K562 (cell line): Measurements from ENCODE around the gene PRSS21. TPM values are rescaled to one million over a fixed set of nuclear protein-coding genes. Genes with fewer than 3 reads are reported as not detected.

Source experiments
- CHD7 ChIP-seq: fragments of 200-600 bp; sonication (generic); IDR thresholded peaks from one replicate; pipeline ENCODE4 v1.6.1; 2012; ENCODE audit warnings: mild to moderate bottlenecking, low read depth, low read length, inconsistent platforms
- CSDE1 ChIP-seq, 2 experiments: fragments of 450-650 bp; IDR thresholded peaks; 2 replicates each; pipeline ENCODE4 v1.6.1; 2016; ENCODE audit warnings: mild to moderate bottlenecking in 1 of 2
- KAT8 ChIP-seq: fragments of 450-650 bp; IDR thresholded peaks from 2 replicates; pipeline ENCODE4 v1.6.1; 2016; ENCODE audit warnings: low read depth, mild to moderate bottlenecking
- POLR2AphosphoS5 ChIP-seq: IDR thresholded peaks from 2 replicates; pipeline ENCODE4 v1.6.1; 2011; ENCODE audit warnings: mild to moderate bottlenecking, low read depth, low read length, moderate library complexity; ENCODE audit not compliant: control insufficient read depth, insufficient read depth
- STAG1 ChIP-seq: sonication (generic); formaldehyde crosslinking; IDR thresholded peaks from 2 replicates; pipeline ENCODE4 v1.5.0; 2020; ENCODE audit warnings: missing genetic modification reagents, borderline replicate concordance
- TFE3 ChIP-seq: fragments of 450-650 bp; formaldehyde crosslinking; IDR thresholded peaks from 2 replicates; pipeline ENCODE4 v1.4.0; 2020; ENCODE audit warnings: mild to moderate bottlenecking, mixed read lengths
- THRA ChIP-seq: fragments of 450-650 bp; IDR thresholded peaks from 2 replicates; pipeline ENCODE4 v1.6.1; 2017; ENCODE audit warnings: mild to moderate bottlenecking, moderate library complexity
- ZNF830 ChIP-seq: fragments of 250-450 bp; sonication (Bioruptor Pico); IDR thresholded peaks from 2 replicates; pipeline ENCODE4 v1.5.0; 2021; ENCODE audit warnings: mild to moderate bottlenecking
- polyA plus RNA-seq, 8 experiments: library from polyadenylated mRNA; depleted of rRNA in 4 of 8; stranded (reverse) in 5 of 8; unstranded in 3 of 8; fragments of >200 nt; fragmentation: Nextera tagmentation in 2 of 8; fragmentation: Illumina TruSeq in 1 of 8; extraction: Ambion mirVana in 2 of 8; extraction: Trizol in 1 of 8; gene quantifications; 2 replicates each; pipeline versions ENCODE4 v1.2.1 to v1.2.3, GENCODE V29; 2011 to 2014; ENCODE audit warnings: inconsistent platforms in 1 of 8, missing spikeins in 1 of 8
- total RNA-seq, 7 experiments: library from RNA; depleted of rRNA in 6 of 7; stranded (reverse); fragments of >200 nt in 6 of 7; fragmentation: Illumina TruSeq in 2 of 7; extraction: Trizol in 2 of 7; gene quantifications; 2 replicates each; pipeline versions ENCODE4 v1.2.1 to v1.2.3, GENCODE V29; 2011 to 2021; ENCODE audit warnings: low replicate concordance in 1 of 7

PRSS21 gene
- total and polyA plus RNA-seq, 9 of the 15 experiments (the other 6 are each of a cell fraction or from before 2014, with no cell fraction given), result 12.1 to 121 (median 61.3) TPM

GRCh38 chr16:2830355-2830695 lies 13.3 kb downstream of the PRSS21 start (continued):
- no peak for TF ChIP-seq CHD7
- no peak for TF ChIP-seq TFE3 (CRISPR knock-in tag)
- TF ChIP-seq CSDE1 (IDR thresholded peaks at IDR 0.05), result no peak
- no peak for TF ChIP-seq THRA
- TF ChIP-seq STAG1 (CRISPR knock-in tag), result no peak
- TF ChIP-seq KAT8, result no peak
- no peak for TF ChIP-seq ZNF830
- no peak for TF ChIP-seq POLR2AphosphoS5
